HL-60/S4 treated with phorbol 12-myristate 13-acetate at 8.2 ng/mL for 4 days and 3 days (cell line): ENCODE data around the gene ATG4B.
"Not testable (repeated sequence)": the region's sequence is repeated elsewhere in the genome, so short reads cannot be mapped to it uniquely, and the experiment has no call there.

Experiments
- in situ Hi-C: fragments of 300-500 bp; cut with MboI; formaldehyde crosslinking; loops from 2 replicates; pipeline ENCODE4 v1.15.0; 2022; ENCODE audit warnings: low sequenced_read_pairs

Gene ATG4B

DNA sequence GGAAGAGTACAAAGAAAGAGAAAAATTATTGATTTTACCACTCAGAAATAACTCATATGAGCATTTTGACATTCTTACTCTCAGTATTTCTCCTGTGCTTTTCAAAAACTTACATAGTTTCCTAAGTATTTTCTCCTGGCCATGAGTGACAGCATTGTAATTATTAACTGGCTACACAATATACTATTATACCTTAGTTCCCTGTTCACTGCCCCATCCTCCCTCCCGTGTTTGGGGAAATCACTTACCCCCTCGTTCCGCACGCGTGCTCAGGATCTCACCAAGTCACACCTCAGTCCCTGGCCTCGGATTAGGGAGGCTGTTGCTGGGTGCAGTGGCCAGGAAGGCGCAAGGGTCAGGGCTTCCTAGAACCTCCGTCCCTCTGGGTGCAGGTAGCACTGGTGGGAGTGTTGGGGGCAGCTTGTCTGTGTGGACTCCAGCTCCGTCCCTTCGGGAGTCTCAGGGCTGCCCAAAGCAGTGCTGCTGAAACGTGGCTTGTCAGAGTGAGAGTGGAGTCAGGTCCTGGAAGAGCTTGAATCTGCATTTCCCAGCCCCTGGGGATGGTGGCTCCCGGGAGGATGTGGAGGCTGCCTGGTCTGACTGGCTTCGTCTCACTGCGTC lies 23.2 kb downstream of the ATG4B start:
- in situ Hi-C loops: no loop called here

DNA sequence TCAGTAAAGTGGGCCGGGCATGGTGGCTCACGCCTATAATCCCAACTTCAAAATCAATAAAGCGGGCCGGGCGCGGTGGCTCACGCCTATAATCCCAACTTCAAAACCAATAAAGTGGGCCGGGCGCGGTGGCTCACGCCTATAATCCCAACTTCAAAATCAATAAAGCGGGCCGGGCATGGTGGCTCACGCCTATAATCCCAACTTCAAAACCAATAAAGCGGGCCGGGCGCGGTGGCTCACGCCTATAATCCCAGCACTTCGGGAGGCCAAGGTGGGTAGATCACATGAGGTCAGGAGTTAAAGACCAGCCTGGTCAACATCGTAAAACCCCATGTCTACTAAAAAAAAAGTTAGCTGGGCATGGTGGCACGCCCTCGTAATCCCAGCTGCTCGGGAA lies 25.2 kb downstream of the ATG4B start:
- in situ Hi-C loops: not testable (repeated sequence)

DNA sequence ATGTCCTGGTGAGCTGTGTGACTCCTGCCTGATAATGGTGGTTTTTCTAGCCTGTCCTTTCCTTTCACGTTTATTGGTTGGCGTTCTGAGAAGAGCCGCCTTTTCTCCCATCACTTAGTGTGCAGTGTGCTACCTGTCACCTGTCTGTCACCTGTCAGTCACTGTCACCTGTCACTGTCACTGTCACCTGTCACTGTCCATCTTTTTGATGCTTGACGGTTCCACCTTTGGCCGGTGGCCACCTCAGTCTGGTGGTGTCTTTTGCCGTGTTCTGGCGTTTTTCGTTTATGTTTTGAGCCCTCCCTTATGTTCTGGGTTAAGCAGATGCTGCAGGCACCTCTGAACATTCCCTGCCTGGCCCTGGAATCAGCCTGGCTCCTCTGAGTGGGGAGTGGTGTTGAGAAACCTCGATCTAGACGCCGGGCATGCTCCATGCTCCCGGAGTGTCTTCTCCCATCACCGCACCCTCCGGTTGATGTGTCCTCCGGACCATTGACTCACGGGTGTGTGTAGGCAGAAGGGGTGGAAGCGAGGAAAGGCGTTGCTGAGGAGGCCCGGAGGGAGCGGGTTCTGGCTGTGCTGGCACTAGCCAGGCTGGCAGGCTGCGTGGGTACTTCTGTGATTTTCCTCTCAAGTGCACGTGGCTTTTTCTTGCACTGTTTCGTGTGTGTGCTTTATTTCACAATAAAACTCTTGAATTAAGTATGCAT lies 28.4 kb downstream of the ATG4B start:
- in situ Hi-C loops: no loop called here

DNA sequence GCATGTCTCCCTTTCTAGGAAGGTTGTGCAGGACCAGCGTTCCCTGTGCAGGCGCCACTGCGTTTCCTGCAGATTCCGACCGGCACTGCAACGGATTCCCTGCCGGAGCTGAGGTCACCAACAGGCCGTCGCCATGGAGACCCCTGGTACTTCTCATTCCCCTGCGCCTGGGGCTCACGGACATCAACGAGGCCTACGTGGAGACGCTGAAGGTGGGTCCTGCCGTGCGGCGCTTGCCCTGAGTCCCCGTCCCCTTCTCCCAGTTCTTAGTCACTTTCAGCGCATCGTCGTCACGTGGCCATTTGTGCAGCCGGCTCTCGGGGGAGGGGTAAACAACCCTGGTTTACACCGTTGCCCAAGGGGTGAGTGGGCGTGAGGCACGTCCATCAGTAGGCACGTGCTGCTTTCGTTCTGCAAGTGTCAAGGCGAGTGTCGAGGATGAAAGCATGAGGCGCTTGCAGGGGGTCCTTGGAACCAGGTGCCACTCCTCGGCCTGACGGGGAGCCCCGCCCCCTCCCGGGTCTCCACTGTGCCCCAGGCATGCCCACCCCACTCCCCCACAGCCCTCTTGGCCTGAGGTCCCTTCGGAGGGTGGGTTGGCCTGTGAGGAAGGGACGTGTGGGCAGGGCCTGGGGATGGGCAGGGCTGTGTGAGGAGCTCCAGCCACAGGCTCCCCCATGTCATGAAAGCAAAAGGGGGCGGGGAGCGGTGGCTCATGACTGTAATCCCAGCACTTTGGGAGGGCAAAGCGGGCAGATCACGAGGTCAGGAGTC lies 29.3 kb downstream of the ATG4B start:
- in situ Hi-C loops: no loop called here

DNA sequence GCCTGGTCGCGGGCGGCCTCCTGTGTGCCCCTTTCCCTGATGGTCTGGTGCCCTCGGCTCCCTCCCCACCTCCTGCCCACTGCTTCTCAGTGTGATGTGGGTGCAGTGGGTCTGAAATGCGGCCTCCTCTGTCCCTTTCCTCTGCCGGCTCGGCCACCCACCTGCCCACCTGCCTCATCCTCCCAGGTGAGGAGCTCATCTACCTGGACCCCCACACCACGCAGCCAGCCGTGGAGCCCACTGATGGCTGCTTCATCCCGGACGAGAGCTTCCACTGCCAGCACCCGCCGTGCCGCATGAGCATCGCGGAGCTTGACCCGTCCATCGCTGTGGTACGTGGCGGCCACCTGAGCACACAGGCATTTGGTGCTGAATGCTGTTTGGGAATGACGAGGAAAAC lies 30.9 kb downstream of the ATG4B start:
- in situ Hi-C loops: no loop called here

DNA sequence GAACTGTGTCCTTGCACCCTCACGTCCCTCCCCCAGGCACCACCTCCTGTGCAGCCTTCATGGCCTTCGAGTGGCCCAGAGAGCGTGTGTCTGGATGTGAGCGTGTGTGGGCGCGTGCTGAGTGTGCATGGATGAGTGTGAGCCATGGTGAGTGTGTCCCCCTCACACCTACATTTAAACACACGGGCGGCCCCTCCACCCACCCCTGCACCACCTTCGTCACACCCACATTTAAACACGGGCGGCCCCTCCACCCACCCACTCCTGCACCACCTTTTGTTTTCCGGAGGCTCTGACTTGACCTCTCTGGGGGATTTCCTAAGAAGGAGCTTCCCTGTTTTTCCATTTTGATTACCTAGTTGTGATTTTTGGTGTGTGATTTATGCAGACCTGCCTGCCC lies 31.3 kb downstream of the ATG4B start:
- in situ Hi-C loops: no loop called here

DNA sequence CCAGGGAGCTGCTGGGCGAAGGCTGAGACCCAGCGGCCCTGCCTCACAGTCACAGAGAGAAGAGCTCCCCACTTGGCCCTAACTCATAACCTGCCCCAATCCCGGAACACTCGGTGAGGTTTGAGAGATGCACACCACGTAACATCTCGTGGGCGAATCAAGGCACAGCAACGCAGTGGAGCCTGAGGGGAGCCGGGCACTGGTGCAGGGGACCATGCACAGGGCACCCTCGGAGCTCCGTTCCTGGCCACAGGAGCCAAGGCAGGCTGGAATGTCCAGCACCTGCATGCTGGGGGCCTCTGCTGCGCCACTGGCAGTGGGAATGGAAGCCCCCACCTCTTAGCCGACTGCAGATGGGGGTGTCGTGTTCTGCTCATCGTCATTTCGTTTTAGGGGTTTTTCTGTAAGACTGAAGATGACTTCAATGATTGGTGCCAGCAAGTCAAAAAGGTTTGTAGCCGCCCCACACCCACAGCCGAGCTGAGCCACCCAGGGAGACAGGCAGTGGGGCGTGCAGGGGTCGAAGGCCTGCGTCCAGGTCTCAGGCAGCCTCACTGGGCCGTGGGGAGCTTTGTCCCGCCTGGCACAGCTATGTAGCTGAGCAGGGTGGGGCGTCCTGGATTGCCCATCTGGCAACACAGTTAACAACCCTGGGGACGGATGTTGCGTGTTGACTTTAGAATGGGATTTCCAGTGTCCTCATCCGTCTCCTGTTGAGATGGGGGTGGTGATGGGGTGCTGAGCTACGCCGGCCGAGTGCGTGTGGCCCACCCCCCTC lies 33.0 kb downstream of the ATG4B start:
- in situ Hi-C loops: no loop called here

DNA sequence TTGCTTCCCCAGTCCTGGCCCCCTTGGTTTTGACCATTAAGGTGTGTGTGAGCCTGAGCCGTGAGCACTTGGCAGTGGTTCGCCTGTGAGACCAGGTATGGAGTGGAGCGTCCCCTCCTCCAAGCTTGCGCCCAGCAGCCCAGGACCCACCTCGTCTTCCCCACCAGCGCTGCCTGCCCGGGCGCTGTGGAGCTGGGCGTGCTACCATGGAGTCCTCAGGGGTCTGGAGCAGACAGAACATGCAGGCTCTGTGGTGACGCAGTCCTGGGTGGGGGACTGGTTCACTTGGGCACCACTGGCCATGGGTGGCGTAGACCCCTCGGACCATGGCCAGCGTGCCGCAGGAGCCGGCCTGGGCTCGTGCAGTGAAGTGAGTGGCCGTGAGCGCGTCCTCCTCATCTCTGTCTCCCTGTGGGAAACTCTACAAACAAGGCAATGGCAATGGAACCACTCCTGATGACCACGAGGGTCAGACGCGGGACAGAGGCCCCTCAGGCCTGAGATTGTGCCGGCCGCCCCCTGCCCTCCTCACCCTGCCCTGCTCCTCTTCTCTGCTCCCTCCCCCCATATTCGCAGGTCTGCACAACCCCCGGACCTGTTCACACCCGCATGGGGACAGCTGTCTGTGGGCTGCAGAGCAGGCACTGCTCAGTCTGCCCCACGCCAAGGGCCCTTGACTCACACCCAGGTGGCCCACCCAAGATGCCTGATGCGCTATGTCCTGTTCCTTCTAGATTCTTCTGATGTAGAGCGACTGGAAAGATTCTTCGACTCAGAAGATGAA lies 34.2 kb downstream of the ATG4B start:
- in situ Hi-C loops: no loop called here

DNA sequence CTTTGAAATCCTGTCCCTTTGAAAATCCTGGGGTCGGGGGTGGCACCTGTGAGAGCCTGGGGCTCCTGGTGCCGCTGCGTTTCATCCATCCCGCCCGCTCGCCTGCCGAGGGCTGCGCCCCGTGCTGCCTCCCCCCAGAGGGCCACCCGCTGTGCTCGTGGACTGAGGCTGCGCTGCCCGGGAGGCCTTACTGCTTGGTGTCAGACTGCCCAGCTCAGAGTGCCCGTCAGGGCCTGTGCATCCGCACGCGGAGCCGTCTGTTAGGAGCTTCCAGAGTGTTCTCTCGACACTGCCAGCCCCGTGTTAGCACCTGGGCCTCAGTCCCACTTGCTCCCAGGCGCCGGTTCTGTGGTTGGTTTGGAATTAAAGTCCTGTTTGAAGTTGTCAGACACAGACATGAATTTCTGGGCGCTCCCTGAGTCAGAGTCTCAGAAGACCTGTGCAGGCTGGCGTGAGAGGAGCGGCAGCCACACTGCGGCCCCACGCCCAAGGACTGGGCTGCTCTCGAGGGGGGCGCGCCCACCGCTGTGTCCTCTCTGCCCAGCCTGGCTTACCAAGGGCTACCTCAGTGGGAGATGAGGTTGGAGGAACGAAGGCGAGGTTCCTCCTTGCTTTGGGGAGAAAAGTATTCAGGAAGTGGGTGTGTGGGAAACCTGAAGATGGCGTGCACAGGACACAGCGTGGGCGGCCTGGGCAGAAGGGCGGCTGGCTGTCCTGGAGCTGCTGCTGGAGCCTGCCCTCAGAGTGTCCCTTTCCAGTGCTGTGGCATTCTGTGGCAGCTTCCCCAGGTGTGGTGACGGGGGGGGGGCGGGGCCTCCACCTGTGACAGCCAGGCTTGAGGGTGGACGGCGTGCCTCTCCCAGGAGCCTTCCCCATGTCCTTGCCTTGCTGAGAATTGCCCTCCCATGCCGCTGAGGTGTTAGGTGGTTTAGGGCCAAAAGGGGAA lies 35.0 kb downstream of the ATG4B start:
- in situ Hi-C loops: no loop called here

DNA sequence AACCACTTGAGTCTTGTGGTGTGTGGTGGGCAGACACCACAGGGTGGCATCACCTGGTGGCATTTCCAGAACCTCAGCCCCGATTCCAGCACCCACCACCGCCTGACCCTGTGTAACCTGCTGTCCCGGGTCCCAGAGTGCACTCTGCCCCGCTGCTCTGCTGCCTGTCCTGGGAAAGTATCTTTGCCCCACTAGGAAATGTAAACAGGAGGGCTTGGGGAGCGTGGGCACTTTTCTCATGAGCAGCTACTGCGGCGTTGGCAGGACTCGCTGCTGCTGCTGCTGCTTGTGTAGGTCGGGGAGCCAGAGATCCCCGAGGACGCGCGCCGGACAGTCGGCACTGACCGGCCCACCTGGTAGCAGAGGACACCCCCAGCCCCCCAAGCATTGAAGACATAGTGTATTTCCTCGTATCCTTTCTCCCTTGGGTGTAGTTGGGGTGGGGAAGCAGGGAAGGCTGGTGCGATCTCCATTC lies 35.7 kb downstream of the ATG4B start:
- in situ Hi-C loops: no loop called here

DNA sequence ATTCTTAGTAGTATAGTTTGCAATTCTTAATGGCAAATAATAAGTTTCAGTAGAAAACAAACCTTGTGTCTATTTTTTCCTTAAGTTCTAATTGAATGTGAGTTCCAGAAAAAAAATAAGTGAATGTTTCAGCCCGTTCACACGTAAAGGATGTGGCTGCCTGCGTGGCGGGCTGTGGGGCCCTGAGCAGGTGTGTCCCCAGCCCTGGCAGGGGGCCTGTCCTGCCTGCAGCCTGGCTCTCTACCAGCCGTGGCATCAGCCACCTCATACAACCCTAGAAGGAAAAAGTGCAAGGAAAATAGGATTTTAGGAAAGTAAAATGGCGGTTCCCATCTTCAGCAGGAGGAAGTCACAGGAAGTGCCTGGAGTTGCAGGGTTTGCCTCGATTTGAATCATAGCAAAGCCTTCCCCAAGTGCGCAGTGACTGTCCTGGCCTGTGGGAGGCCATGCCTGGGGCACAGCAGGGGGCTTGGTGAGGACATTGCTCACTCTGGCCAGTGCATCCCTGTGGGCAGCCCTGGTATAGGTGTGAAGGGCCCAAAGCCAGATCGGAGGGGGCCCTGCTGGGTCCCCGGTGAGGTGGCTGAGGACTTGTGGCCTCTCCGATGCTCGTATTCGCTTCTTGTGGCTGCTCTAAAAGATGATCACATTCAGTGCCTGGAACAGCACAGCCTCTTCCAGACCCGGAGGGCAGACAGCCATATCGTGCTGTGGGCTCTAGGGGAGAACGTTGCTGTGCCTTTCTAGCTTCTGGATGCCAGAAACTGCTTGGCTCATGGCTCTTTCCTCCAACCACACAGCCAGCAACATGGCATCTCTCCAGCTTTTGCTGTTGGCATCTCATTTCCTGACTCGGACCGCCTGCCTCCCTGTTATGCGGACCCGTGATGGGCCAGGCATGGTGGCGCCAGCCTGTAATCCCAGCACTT lies 36.6 kb downstream of the ATG4B start:
- in situ Hi-C loops: no loop called here

DNA sequence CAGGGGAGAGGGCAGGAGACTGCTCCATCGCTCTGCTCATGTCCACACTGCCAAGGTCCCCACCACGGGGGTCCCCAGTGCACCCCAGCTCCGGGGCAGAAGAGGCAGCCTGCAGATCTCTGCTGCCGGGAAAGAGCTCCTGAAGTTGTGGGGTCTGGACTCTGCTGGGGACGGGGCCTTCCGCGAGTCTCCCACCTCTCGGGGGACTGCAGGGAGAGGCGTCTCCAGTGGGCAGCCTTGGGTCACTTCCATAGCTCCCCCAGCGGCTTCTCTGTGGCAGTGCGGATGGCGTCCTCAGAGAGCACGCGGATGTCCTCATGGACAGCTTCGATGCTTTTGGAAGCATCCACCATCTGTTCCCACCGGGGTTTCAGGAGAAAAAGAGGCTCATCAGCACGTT lies 38.4 kb downstream of the ATG4B start:
- in situ Hi-C loops: no loop called here

DNA sequence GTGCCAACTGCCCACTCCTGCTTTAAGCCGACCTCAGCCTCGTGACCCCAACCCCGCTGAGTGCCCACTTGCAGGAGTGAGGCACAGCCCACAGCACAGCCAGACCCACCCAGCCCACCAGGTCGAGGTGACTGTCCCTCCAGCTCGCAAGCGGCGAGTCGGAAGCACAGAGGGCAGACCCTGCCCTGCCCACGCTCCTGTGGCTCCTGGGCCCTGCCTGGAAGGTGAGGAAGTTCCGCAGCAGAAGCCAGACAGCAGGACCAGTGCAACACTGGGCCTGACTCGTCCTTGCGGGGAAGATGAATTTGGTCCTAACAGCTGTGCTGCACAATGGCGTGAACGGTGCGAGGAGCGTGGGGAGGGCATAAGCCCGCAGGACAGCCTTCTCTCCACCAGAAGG lies 39.2 kb downstream of the ATG4B start:
- in situ Hi-C loops: no loop called here

DNA sequence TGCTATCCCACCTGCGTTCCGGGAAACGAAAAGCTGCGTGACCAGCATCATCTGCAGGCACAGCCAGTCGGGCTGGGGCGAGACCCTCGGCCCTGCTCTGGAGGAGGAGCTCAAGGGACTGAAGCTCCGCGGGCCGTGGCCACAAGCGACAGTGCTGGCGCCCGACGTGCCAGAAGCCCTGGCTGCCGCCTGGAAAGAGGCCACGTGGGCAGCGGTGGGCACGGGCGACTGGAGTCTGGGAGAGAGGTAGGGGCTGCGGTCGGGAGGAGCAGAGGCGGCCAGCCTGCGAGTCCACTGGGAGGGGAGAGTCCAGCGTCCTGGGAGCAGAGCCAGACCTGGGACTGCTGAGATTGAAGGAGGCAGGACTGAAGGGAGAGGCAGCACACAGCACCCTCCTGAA lies 39.9 kb downstream of the ATG4B start:
- in situ Hi-C loops: no loop called here

DNA sequence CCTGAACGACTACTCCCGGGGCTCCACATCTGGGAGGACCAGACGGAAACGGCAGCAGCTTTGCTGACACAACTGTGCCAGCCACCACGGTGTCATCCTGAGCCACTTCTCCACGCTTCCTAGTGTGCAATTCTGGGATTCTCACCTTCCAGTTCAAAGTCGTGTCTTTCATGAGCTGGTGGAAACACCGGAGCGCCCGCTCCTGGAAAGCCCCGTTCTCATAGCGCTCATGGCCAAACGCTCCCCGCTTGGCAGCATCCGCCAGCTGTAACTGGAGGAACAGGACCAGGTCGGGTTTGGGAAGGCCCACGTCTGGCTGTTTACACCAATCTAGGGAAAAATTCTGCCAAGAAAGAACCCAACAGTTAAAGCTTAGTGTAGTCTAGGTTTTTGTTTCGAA lies 40.8 kb downstream of the ATG4B start:
- in situ Hi-C loops: no loop called here

DNA sequence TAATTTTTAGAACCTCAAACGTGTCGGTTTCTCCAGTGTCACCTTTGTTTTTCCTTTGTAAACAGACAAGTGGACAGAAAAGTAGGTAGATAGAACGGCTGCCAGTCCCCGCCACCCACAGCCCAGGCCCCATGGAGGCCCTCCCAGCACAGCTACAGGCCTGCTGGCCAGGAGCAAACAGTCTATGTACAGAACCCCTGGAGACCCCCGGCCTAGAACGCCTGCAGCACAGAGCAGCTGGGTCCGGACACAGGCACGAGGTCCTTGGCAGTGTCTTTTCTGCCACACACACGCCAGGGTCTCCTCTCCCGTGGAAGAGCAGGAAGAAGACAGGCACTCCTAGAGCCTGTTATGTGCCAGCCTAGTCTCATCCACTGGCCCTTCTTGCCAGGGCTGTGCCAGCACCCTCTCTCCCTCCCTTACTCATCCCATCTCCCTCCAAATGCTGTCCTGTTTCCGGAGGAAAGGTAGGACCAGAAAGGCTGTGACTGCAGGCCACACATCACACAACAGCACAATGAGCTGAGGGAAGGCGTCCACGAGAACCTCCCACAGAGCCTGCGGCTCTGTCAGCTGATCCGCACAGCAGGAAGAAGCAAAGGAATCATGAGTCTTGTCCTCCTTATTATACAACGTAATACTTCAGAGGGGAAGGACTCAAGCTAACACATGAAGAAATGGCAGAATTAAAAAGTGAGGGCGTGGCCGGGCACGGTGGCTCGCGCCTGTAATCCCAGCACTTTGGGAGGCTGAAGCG lies 41.5 kb downstream of the ATG4B start:
- in situ Hi-C loops: no loop called here

DNA sequence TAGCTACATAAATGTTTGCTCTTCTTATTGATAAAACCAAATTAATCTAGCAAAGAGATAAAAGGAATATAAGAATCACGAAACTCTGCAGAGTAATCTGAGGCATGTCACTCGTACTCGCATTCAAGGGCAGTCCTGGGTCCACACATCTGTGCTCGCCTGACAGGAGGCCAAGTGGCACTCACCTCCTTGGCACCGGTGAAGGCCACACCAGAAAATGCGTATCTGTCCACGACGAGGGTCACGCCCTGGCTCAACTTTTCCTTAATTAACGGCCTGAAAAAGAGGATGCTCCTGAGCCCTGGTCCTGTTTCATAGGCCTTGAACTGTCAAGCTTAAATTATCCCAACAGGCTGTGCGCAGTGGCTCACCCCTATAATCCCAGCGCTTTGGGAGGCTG lies 42.6 kb downstream of the ATG4B start:
- in situ Hi-C loops: no loop called here
